Esophagus mucosa (tissue), 1 donor: ENCODE measurements around the gene MEX3A. TPM values are rescaled to one million over a fixed set of nuclear protein-coding genes. Genes with fewer than 3 reads are reported as not detected.
"Not testable (repeated sequence)": the region's sequence is repeated elsewhere in the genome, so short reads cannot be mapped to it uniquely, and the experiment has no call there.

Experiments
- ATAC-seq: fragments of 200-7000 bp; cut with Tn5 transposase; one replicate; pipeline ENCODE4 v1.9.1; 2020
- total RNA-seq: library from RNA; stranded (reverse); gene quantifications from one replicate; pipeline ENCODE4 v1.2.4, GENCODE V29; 2023
- donor health status: DM: yes; HTN: yes; CAD: no.

MEX3A gene, protein sequence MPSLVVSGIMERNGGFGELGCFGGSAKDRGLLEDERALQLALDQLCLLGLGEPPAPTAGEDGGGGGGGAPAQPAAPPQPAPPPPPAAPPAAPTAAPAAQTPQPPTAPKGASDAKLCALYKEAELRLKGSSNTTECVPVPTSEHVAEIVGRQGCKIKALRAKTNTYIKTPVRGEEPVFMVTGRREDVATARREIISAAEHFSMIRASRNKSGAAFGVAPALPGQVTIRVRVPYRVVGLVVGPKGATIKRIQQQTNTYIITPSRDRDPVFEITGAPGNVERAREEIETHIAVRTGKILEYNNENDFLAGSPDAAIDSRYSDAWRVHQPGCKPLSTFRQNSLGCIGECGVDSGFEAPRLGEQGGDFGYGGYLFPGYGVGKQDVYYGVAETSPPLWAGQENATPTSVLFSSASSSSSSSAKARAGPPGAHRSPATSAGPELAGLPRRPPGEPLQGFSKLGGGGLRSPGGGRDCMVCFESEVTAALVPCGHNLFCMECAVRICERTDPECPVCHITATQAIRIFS
- 1.7 TPM for total RNA-seq

DNA sequence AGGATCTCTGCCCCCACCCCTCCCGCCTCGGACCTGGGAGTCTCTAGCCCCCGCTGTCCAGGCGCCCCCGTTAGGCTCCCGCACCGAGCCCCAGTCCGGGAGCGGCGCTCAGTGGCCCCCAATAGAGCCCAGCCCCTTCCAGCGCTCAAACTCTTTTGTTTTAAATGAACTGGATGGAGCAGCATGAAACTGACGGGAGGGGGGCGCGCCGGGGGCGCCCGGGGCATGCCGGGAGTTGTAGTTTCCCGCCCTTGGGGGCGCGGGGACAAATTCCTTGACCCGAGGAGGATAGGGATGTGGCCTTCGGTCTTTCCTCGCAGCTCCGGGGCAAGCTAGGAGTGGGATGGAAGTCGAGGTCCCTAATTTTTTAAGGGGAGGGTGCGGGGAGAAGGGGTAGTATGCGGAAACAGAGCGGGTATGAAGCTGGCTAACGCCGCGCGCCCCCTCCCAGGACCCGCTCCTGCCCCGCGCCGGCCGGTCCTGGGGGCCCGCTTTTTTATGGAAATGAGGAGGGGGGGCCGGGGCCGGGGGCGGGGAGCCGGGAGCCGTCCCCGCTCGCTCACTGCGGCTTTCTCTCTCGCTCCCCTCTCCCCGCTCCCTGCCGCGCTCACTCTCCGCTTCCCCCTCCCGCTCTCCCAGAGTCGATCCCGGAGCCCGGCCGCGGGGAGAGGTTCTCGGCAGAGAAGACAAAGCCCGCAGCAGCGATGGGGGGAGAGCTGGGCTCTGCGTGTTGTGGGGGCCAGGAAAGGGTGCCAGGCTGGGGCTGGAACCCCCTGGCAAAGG, at the start of gene MEX3A:
Gene MEX3A, minus strand, starts transcription at position 157 of the 783 bp plus-strand sequence. CDS start 467 bp downstream, outside the sequence.
- ATAC-seq: peak; percentile 67

DNA sequence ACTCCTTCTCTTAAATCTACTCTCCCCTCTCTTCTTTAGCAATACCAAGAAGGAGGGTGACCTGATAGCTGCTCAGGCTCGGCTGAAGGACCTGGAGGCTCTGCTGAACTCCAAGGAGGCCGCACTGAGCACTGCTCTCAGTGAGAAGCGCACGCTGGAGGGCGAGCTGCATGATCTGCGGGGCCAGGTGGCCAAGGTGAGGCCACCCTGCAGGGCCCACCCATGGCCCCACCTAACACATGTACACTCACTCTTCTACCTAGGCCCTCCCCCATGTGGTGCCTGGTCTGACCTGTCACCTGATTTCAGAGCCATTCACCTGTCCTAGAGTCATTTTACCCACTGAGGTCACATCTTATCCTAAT, 48.3 kb upstream of the MEX3A start:
- ATAC-seq: no peak

DNA sequence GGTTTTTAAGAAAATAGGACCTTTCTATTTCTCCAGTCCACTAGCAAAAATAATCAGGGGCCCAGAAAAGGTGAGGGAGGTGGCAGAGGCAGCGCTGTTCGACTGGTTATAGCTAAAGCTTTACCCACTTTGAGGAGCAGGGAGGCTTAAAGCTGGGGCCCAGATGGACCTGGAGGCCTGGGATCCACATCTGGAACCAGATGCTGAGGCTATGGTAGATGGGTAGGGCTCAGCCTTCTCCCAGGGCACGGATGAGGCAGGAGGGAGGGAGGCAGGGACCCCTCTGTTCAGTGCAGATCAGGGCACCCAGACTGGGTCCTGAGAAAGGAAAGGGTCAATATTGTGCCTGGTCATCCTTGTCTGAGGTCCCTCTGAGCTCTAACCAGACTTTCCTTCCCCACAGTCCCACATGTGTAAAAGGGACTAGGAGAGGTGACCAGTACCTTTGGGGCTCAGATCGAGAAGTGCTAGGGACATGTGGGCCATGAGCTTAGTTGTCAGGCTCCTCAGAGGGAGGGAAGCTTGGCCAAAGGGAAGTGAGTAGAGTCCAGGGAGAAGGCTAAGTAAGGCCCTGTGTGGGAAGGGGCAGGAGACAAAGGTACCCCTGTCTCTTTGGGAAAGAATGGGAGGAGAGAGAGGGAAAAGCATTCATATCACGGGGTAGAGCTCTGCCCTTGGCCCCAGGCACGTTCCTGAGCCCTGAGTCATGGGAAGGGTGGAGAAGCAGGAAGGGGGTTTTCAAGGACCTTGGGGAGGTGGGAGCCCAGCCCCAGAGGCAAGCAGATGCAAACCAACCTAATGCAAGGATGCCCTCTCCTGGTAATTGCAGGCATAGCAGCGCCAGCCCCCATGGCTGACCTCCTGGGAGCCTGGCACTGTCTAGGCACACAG, 47.7 kb upstream of the MEX3A start:
- ATAC-seq: peak; percentile 80

- no peak for ATAC-seq
Measured at GRCh38 chr1:156128654-156129597, 46.7 kb upstream of the MEX3A start.

- no peak for ATAC-seq
Measured at GRCh38 chr1:156128308-156128653, 46.0 kb upstream of the MEX3A start.

DNA sequence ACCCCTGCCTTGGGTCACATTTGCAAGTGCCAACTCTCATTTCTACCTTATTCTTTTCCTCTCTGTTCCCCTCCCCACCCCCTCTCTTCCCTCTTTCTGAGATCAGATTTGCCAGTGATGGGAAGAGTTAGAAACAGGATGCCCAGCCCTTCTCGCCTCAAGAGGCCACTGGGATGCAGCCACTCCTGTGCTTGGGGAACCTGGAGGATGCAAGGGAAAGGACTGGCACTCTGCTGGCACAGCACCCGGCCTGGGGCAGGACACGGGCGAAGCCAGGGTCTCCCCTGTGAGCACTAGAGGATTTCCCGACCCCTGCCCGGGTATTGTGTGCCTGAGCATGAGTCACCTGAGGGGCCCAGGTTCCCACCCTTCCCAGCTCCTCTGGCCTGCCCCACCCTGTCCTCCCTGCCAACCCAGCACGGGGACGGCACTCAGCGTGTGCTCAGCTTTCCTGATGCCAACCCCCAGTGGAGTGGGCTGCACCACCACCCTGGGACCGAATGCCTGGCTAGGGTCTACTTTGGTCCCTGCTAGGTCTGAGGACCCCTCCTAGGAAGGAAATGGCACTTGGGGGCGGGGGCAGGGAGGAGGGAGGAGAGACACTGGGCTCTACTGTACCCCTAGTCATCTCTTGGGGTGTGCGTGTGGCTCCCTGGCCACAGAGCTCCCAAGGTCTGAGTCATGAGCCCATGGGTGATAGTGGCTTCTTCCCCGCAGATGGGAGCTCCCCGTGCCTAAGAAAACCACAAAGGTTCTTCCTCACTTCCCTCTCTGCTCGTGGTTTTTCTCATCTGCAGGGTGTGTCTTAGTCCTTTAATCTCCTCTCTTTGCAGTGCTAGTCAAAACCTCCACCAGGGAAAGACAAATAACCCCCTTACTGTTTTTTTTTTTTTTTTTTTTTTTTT, 44.6 kb upstream of the MEX3A start:
- ATAC-seq: peak; percentile 55

DNA sequence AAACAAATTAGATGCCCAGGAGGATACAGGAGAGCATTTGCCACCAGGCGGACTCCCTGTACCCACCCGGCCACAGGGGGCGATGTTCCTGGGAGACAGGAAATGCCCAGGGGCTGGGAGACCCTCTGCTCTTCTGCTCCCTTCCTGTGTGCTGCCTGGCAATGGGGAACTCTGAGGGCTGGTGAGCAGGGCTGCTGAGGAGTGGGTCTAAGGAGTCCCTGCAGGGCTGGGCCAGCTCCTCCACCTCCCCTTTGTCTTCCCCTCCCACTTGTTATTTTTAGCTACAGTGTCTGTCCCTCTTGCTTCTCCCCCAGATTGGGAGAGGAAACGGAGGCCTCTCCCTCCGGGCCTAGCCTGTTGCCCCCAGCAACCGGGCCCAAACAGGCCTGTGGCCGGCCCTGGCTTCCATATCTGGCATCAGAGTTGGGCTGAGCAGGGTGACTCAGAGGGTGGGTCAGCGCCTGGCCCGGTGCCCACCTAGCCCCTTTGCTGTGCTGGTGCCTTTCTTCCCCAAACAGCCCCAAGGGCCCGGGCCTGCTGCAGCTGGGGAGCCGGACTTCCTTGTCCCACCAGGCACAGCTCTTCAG, 43.9 kb upstream of the MEX3A start:
- peak; percentile 36 for ATAC-seq

DNA sequence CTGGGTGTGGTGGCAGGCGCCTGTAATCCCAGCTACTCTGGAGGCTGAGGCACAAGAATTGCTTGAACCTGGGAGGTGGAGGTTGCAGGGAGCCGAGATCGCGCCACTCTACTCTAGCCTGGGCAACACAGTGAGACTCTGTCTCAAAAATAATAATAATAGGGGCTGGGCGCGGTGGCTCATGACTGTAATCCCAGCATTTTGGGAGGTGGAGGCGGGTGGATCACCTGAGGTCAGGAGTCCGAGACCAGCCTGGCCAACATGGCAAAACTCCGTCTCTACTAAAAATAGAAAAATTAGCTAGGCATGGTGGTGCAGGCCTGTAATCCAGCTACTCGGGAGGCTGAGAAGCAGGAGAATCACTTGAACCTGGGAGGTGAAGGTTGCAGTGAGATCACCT, 43.3 kb upstream of the MEX3A start:
- ATAC-seq: not testable (repeated sequence)

DNA sequence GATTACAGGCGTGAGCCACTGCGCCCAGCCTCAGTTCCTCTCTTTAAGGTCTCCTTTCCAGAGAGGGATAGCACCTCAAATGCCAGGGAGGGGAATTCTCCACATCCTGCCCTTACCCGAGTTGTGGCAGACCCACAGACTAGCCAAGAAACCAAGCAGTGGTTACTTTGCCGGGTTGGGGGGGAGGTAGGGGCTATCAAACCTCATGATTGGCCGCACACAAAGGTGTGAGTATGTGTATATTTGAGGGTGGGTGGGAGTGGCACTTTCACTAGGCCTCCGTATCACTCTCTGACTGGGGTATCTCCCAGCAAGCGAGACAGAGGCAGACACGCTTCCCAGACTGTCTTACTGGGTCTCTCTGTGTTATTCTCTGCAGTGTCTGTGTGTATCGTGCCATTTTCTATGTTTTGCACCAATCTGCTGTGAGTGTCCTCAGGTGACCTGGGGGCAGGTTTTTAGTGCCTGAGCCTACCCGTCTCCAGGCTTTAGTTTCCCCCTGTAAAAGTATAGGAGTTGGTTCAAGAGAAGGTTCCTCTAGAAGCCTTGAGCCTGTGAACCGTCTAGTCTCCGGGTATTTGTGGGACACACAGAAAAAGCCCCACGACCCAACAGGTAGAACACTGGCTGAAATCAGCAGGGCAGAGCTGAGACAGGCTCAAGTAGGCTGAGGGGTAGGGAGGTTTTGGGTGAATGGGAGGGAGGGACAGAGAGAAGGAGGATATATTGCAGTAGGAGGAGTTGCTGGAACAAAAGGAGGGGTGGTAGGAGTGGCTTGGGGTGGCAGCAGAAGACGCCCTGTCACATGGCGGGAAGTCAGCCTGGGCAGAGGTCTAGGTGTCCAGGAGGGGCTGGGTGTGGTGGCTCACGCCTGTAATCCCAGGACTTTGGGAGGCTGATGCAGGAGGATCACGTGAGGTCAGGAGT, 42.6 kb upstream of the MEX3A start:
- peak; percentile 58 for ATAC-seq

DNA sequence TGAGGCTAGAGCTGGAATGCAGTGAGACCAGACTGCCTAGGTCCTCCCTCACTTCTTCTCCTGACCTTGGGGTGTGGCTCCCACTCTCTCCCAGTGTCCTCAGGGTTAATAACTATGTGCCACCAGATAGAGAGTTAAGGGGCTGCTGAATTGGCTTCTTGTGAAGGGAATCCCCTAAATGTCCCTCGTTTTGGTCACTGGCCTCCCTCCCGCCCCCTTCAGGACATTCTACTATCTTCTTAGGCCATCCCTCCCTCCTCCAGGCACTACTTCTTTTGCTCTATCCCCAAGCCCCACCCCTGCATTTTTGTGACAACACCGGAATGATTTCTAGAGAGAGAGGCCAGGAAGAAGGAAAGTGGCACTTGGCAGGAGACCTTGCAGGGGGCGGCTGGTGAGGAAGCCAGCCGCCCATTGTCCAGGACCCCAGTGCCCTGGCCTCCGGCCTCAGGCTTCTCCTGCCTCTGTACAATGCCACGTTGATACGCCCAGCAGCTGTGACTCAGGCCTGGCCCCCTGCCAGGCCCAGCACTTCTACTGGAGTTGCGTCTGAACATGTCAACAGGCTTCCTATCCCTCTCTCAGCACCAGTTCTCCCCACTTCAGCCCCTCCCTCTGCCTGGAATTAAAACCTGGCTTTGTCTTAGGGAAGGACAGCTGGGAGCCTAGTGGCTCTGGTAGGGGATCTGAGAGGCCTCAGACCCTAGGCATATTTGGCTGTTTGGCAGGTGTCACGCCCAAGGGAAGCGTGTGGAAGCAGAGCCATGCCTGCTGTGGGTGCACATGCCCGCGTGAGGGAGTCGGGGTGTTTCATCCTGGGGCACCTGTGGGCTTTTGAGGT, 41.3 kb upstream of the MEX3A start:
- peak; percentile 73 for ATAC-seq

DNA sequence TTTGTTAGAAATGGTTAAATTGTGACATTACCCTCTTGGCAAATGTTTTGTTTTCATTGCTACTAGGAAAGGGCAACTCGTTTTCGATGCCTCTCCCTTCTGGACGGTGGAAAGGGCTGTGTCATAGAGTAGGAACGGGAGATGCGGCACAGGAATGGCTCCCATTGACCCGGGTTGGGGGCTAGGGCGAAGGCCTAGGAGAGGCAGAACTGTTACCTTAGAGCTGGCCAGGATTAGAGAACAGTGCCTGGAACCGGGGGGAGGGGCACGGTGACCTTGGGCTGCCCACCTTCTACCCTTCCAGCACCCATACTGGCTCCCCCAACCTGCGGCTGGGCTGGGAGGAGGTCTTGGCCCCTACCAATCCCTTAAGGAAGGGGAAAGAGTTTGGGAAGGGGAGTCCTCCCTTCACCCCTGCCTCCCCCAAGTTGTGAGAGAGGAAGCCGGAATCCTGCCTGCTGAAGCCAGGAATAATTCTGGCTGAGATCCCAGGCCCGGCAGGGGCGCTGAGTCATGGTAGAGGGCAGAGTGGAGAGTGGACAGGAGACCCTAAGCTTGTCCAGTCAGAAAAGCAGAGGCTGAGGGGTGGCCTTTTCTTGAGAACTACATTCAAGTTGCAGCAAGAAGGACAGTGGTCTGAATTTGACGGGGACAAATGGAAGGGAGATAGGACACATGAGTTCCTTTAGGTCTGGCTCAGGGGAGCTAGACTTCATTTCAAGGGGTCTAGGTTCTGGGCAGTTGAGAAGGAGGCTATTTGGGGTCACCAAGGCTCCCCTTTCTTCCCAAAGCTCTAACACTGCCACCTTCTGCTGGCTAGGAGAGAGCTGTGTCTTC, 40.5 kb upstream of the MEX3A start:
- no peak for ATAC-seq

DNA sequence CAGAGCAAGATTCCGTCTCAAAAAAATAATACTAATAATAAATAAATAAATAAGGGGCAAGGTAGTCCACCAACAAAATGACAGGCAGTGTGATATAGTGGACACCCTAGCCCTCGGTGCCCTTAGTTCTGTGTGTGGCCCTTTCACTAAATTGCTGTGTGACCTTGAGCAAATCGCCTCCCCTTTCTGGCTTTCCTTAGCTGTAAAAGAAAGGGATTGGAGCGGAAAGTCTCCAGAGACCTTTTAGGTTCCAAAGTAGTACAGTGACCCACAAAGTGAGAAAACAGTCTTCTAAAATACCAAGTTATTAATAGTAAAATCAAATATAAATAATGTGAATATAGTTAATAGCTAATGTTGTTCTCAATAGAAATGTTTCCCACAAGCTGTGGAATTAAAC, 39.8 kb upstream of the MEX3A start:
- ATAC-seq: no peak

GRCh38 chr1:156121457-156121856, 39.2 kb upstream of the MEX3A start:
- ATAC-seq: no peak

DNA sequence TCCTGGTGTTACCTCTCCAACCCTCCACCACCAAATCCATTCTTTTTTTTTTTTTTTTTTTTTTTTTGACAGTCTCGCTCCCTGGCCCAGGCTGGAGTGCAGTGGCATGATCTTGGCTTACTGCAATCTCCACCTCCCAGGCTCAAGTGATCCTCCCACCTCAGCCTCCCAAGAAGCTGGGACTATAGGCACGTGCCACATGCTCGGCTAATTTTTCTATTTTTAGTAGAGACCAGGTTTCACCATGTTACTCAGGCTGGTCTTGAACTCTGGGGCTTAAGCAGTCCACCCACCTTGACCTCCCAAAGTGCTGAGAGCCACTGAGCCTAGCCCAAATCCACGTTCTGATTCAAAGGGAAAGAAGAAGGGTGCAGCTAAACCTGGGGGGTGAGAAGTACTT, 38.7 kb upstream of the MEX3A start:
- not testable (repeated sequence) for ATAC-seq

- ATAC-seq: no peak
Measured at GRCh38 chr1:156120318-156120717, 38.1 kb upstream of the MEX3A start.

DNA sequence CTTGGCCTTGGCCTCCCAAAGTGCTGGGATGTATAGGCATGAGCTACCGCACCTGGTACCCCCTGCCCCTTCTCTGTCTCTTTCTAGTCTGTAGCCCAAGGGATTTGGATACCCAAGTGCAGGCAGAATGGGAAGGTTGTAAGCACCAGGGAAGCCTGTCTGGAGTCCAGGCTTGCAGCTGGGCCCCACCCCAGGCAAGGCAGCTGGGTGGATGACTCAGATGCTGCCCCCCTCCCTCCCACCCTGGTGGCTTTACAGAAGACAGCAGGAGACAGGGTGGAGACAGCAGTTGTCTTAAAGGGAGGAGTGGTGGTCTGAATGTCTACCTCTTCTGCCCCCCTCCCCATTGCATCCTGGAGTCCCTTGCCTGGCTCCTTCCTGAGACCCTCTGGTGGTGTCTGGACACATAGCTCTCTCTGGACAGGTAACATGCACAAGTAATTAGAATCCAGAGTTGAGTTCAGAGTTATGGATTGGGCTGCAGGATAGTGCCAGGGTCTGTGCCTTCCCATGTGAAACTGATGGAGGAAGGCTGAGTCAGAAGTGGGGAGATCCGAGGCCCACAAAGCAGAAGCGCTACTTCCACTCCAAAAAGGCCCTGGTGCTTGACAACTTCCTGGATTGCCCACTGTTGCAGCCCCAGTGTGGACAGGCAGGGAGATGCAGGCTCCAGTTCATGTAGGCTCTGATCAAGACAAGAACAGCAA, 37.4 kb upstream of the MEX3A start:
- peak; percentile 6 for ATAC-seq
